SK-N-SH (cell line): ENCODE measurements around the gene CPPED1. TPM values are rescaled to one million over a fixed set of nuclear protein-coding genes. Genes with fewer than 3 reads are reported as not detected.

ENCODE experiments used
- CTCF ChIA-PET: fragments of 300-600, 350-600 bp; formaldehyde crosslinking; extraction: SDS; loops from one replicate; lab custom pipeline; 2021; lab: Yijun Ruan, JAX
- POLR2A ChIA-PET: fragments of 350-600 bp; sonication (Branson Sonifier 250); formaldehyde crosslinking; extraction: SDS; loops from one replicate; lab custom pipeline; 2020; ENCODE audit warnings: antibody characterized with exemption, inconsistent platforms; lab: Yijun Ruan, JAX
- DNase-seq: peaks from one replicate; pipeline ENCODE4 v3.0.0; 2012
- H2AFZ ChIP-seq: fragments of 200-600 bp; sonication (generic); 2 replicates; pipeline ENCODE4 v1.8.1; 2016; ENCODE audit warnings: antibody characterized with exemption, mild to moderate bottlenecking, low read depth
- H3F3A ChIP-seq: fragments of 200-600 bp; sonication (generic); replicated peaks from 2 replicates; pipeline ENCODE3; 2016; ENCODE audit warnings: antibody characterized with exemption, mild to moderate bottlenecking; ENCODE audit not compliant: insufficient read depth
- H3K27ac ChIP-seq, 2 experiments: fragments of 200-500 bp in 1 of 2; fragments of 200-600 bp in 1 of 2; sonication (Bioruptor generic) in 1 of 2; sonication (generic), shearing (Covaris generic) in 1 of 2; 2 replicates each; pipeline versions ENCODE4 v1.5.1 to v1.6.1; 2014 to 2016; ENCODE audit warnings: low read depth in 2 of 2, inconsistent platforms in 1 of 2, low read length in 1 of 2, mild to moderate bottlenecking in 1 of 2, mixed read lengths in 1 of 2
- H3K27me3 ChIP-seq: fragments of 200-600 bp; sonication (generic), shearing (Covaris generic); 2 replicates; pipeline ENCODE4 v1.6.1; 2016; ENCODE audit warnings: mixed run types; ENCODE audit not compliant: insufficient read depth
- H3K36me3 ChIP-seq, 2 experiments: fragments of 200-500 bp in 1 of 2; fragments of 200-600 bp in 1 of 2; sonication (Bioruptor generic) in 1 of 2; sonication (generic) in 1 of 2; replicated peaks in 1 of 2; 2 replicates each; pipeline versions ENCODE3 to v1.5.1; 2014 to 2016; ENCODE audit warnings: low read length in 1 of 2, mild to moderate bottlenecking in 1 of 2; ENCODE audit not compliant: insufficient read depth in 2 of 2, control insufficient read depth in 1 of 2
- H3K4me1 ChIP-seq, 2 experiments: fragments of 200-500 bp in 1 of 2; fragments of 200-600 bp in 1 of 2; sonication (Bioruptor generic) in 1 of 2; sonication (generic), shearing (Covaris generic) in 1 of 2; 2 replicates each; pipeline versions ENCODE4 v1.5.1 to v1.6.1; 2014 to 2016; ENCODE audit warnings: low read depth in 1 of 2, low read length in 1 of 2, mixed run types in 1 of 2; ENCODE audit not compliant: insufficient read depth in 2 of 2, control insufficient read depth in 1 of 2
- H3K4me2 ChIP-seq: fragments of 200-600 bp; sonication (generic), shearing (Covaris generic); 2 replicates; pipeline ENCODE4 v1.6.1; 2017; ENCODE audit warnings: mixed run types
- H3K4me3 ChIP-seq, 2 experiments: fragments of 200-500 bp in 1 of 2; fragments of 200-600 bp in 1 of 2; sonication (Bioruptor generic) in 1 of 2; sonication (generic), shearing (Covaris generic) in 1 of 2; 2 replicates each; pipeline versions ENCODE4 v1.5.1 to v1.8.1; 2014 to 2016; ENCODE audit warnings: low read depth in 2 of 2, inconsistent platforms in 1 of 2, low read length in 1 of 2, mild to moderate bottlenecking in 1 of 2, mixed read lengths in 1 of 2, moderate library complexity in 1 of 2
- H3K79me2 ChIP-seq: fragments of 200-600 bp; sonication (generic); 2 replicates; pipeline ENCODE4 v1.8.1; 2017; ENCODE audit warnings: mild to moderate bottlenecking; ENCODE audit not compliant: insufficient read depth
- H3K9ac ChIP-seq: fragments of 200-600 bp; sonication (generic); 2 replicates; pipeline ENCODE4 v1.6.1; 2017; ENCODE audit warnings: mixed run types
- H3K9me2 ChIP-seq: fragments of 200-600 bp; sonication (generic); 2 replicates; pipeline ENCODE4 v1.6.1; 2017; ENCODE audit warnings: mixed run types
- H3K9me3 ChIP-seq: fragments of 200-600 bp; sonication (generic); 2 replicates; pipeline ENCODE4 v1.6.1; 2017; ENCODE audit warnings: mixed run types, mild to moderate bottlenecking, moderate library complexity
- H4K20me1 ChIP-seq: fragments of 200-600 bp; sonication (generic); 2 replicates; pipeline ENCODE4 v1.6.1; 2017; ENCODE audit warnings: mild to moderate bottlenecking, mixed run types; ENCODE audit not compliant: insufficient read depth
- CHD2 ChIP-seq: fragments of 150-350 bp; IDR thresholded peaks from 2 replicates; pipeline ENCODE4 v1.6.1; 2018; ENCODE audit warnings: low read length; ENCODE audit not compliant: partially characterized antibody
- ELF1 ChIP-seq: IDR thresholded peaks from 2 replicates; pipeline ENCODE4 v1.4.0; 2012
- EZH2phosphoT487 ChIP-seq: fragments of 200-600 bp; sonication (generic); IDR thresholded peaks from 2 replicates; pipeline ENCODE4 v1.6.1; 2017; ENCODE audit warnings: low read depth, mixed run types, mild to moderate bottlenecking, antibody characterized with exemption, moderate library complexity, borderline replicate concordance
- FOSL2 ChIP-seq: IDR thresholded peaks from 2 replicates; pipeline ENCODE4 v1.4.0; 2012; ENCODE audit warnings: low read depth, mild to moderate bottlenecking, moderate library complexity, borderline replicate concordance
- FOXM1 ChIP-seq: IDR thresholded peaks from 2 replicates; pipeline ENCODE4 v1.4.0; 2012; ENCODE audit warnings: low read depth, mild to moderate bottlenecking
- GABPA ChIP-seq: IDR thresholded peaks from 2 replicates; pipeline ENCODE4 v1.4.0; 2012; ENCODE audit warnings: low read depth, mild to moderate bottlenecking
- JUND ChIP-seq: IDR thresholded peaks from 2 replicates; pipeline ENCODE4 v1.4.0; 2012
- MAX ChIP-seq: IDR thresholded peaks from 2 replicates; pipeline ENCODE4 v1.4.0; 2012; ENCODE audit warnings: low read depth
- MXI1 ChIP-seq: IDR thresholded peaks from 2 replicates; pipeline ENCODE4 v1.6.1; 2012; ENCODE audit warnings: mild to moderate bottlenecking, low read depth, low read length, improper control_type of control experiment
- NFIC ChIP-seq: IDR thresholded peaks from 2 replicates; pipeline ENCODE4 v1.4.0; 2012; ENCODE audit warnings: borderline replicate concordance
- NRF1 ChIP-seq: IDR thresholded peaks from 2 replicates; pipeline ENCODE4 v1.6.1; 2012; ENCODE audit warnings: low read depth, mild to moderate bottlenecking, low read length
- PBX3 ChIP-seq: IDR thresholded peaks from 2 replicates; pipeline ENCODE4; 2012
- REST ChIP-seq: IDR thresholded peaks from 2 replicates; pipeline ENCODE4 v1.6.1; 2012; ENCODE audit warnings: mild to moderate bottlenecking, low read depth, low read length, moderate library complexity
- RFX5 ChIP-seq: IDR thresholded peaks from 2 replicates; pipeline ENCODE4 v1.6.1; 2012; ENCODE audit warnings: mild to moderate bottlenecking, improper control_type of control experiment, low read length
- SIN3A ChIP-seq: IDR thresholded peaks from 2 replicates; pipeline ENCODE4 v1.6.1; 2012; ENCODE audit warnings: low read depth, mild to moderate bottlenecking, low read length, moderate library complexity, borderline replicate concordance
- USF2 ChIP-seq: fragments of 150-350 bp; IDR thresholded peaks from 2 replicates; pipeline ENCODE4 v1.6.1; 2017; ENCODE audit warnings: antibody characterized with exemption, low read length, low read depth, borderline replicate concordance
- WGBS: methylation state at CpG from one replicate; pipeline ENCODE4 v1.1.6; 2017; ENCODE audit warnings: low lambda C conversion rate; 5-methylcytosine and 5-hydroxymethylcytosine counted together
- polyA plus RNA-seq, 3 experiments: library from polyadenylated mRNA; depleted of rRNA; stranded (reverse); fragments of >200 nt; gene quantifications; 2 replicates each; pipeline ENCODE4 v1.2.3, GENCODE V29; 2012

Gene CPPED1
- polyA plus RNA-seq, 1 of the 3 experiments (the other 2 are of a cell fraction) = 11.9 TPM

- TF ChIP-seq PBX3 = no peak
- TF ChIP-seq, all 33 proteins: peak for 0
Measured at GRCh38 chr16:12747261-12747660, 56.4 kb downstream of the CPPED1 start (continued).

GRCh38 chr16:12744860-12745259 is 58.8 kb downstream of the CPPED1 start:
- CTCF ChIA-PET = no interaction called here
- H3K79me2 ChIP-seq = peaks cover 35% of the 10 kb centered on the region; the same call in 1 of the 2 replicates
- H3K27me3 ChIP-seq = no peaks in the 10 kb centered on the region
- peaks cover under 1% of the 10 kb centered on the region for H3F3A ChIP-seq
- DNase-seq = no peak
- H2AFZ ChIP-seq = no peak overlapping the region
- TF ChIP-seq REST = no peak
- TF ChIP-seq FOXM1 = no peak
- no peak for TF ChIP-seq ELF1
- no peaks in the 10 kb centered on the region for H3K9me2 ChIP-seq
- no peaks in the 10 kb centered on the region for H3K4me1 ChIP-seq
- H3K9ac ChIP-seq = no peak overlapping the region
- no peak overlapping the region for H3K4me3 ChIP-seq
- no peaks in the 10 kb centered on the region for H4K20me1 ChIP-seq
- 91% methylated on average over 4 of the region's 4 CpGs for WGBS
- POLR2A ChIA-PET = no interaction called here
- H3K36me3 ChIP-seq = peaks cover 0 to 12% of the 10 kb centered on the region in 2 experiments
- no peaks in the 10 kb centered on the region; the same call in 1 of the 2 replicates for H3K9me3 ChIP-seq
- H3K27ac ChIP-seq = no peak overlapping the region
- no peak overlapping the region for H3K4me2 ChIP-seq

- no peak overlapping the region for H3K4me2 ChIP-seq
- peaks cover 38% of the 10 kb centered on the region; the same call in 1 of the 2 replicates for H3K79me2 ChIP-seq
- H3K36me3 ChIP-seq = peaks cover 0 to 12% of the 10 kb centered on the region in 2 experiments
- H4K20me1 ChIP-seq = no peaks in the 10 kb centered on the region
- no peaks in the 10 kb centered on the region for H3K27me3 ChIP-seq
- no peaks in the 10 kb centered on the region; the same call in 1 of the 2 replicates for H3K9me3 ChIP-seq
- DNase-seq = no peak
- ChIA-PET CTCF (interaction anchor here (0.7 kb wide), 2 partner anchors 174 to 182 kb away, joined by 3 read pairs; no protein-coding TSS in a partner anchor), POLR2A (no interaction called here)
- H3K9ac ChIP-seq = no peak overlapping the region
- H3K27ac ChIP-seq = no peak overlapping the region
- 63% methylated on average over 4 of the region's 4 CpGs for WGBS
- H3F3A ChIP-seq = no peaks in the 10 kb centered on the region
- no peak overlapping the region for H3K4me3 ChIP-seq
- no peaks in the 10 kb centered on the region for H3K9me2 ChIP-seq
- H3K4me1 ChIP-seq = no peaks in the 10 kb centered on the region
- no peak overlapping the region for H2AFZ ChIP-seq
- TF ChIP-seq ELF1 (no peak), MXI1 (no peak), EZH2phosphoT487 (no peak), NFIC (no peak), FOSL2 (no peak), GABPA (no peak), CHD2 (no peak), NRF1 (no peak), MAX (no peak), RFX5 (no peak), USF2 (no peak), JUND (no peak), SIN3A (no peak), REST (no peak)
Measured at GRCh38 chr16:12742741-12743140, 60.9 kb downstream of the CPPED1 start.
